ENCODE results near the gene DOK5.

Gene DOK5

GRCh38 chr20:54608943-54609342 lies 133.6 kb downstream of the DOK5 start:
- no peak for TF ChIP-seq POLR2A (IDR thresholded peaks at IDR 0.05; ENCODE audit: low read depth, low read length)
- no peak for DNase-seq (ENCODE audit: insufficient read length, low spot score)
- no peak for FAIRE-seq

- FAIRE-seq, result no peak
- DNase-seq (ENCODE audit: insufficient read length, low spot score), result no peak
- no peak for TF ChIP-seq POLR2A (IDR thresholded peaks at IDR 0.05; ENCODE audit: low read depth, low read length)
Measured at GRCh38 chr20:54611708-54612412, 136.5 kb downstream of the DOK5 start.

GRCh38 chr20:54618412-54618811 lies 143.0 kb downstream of the DOK5 start:
- TF ChIP-seq POLR2A (IDR thresholded peaks at IDR 0.05; ENCODE audit: low read depth, low read length), result no peak
- FAIRE-seq (no peak), DNase-seq (ENCODE audit: insufficient read length, low spot score) (no peak)

GRCh38 chr20:54619181-54619580 lies 143.8 kb downstream of the DOK5 start:
- no peak for FAIRE-seq
- DNase-seq (ENCODE audit: insufficient read length, low spot score), result no peak
- TF ChIP-seq POLR2A (IDR thresholded peaks at IDR 0.05; ENCODE audit: low read depth, low read length), result no peak

- no peak for DNase-seq (ENCODE audit: insufficient read length, low spot score)
- no peak for TF ChIP-seq POLR2A (IDR thresholded peaks at IDR 0.05; ENCODE audit: low read depth, low read length)
- no peak for FAIRE-seq
Measured at GRCh38 chr20:54619682-54620081, 144.3 kb downstream of the DOK5 start.

- no peak for FAIRE-seq
Measured at GRCh38 chr20:54620611-54621010, 145.2 kb downstream of the DOK5 start.

GRCh38 chr20:54622333-54623295 lies 147.2 kb downstream of the DOK5 start:
- FAIRE-seq (no peak), DNase-seq (ENCODE audit: insufficient read length, low spot score) (no peak)
- TF ChIP-seq POLR2A (IDR thresholded peaks at IDR 0.05; ENCODE audit: low read depth, low read length), result no peak

More at GRCh38 chr20:54620611-54621010, 145.2 kb downstream of the DOK5 start:
- no peak for DNase-seq (ENCODE audit: insufficient read length, low spot score)
- TF ChIP-seq POLR2A (IDR thresholded peaks at IDR 0.05; ENCODE audit: low read depth, low read length), result no peak

- DNase-seq (ENCODE audit: insufficient read length, low spot score), result no peak
- no peak for TF ChIP-seq POLR2A (IDR thresholded peaks at IDR 0.05; ENCODE audit: low read depth, low read length)
- FAIRE-seq, result no peak
Measured at GRCh38 chr20:54623991-54624569, 148.7 kb downstream of the DOK5 start.

GRCh38 chr20:54624706-54625390 lies 149.5 kb downstream of the DOK5 start:
- TF ChIP-seq POLR2A (IDR thresholded peaks at IDR 0.05; ENCODE audit: low read depth, low read length), result no peak
- FAIRE-seq (no peak), DNase-seq (ENCODE audit: insufficient read length, low spot score) (no peak)

GRCh38 chr20:54625497-54625896 lies 150.1 kb downstream of the DOK5 start:
- TF ChIP-seq POLR2A (IDR thresholded peaks at IDR 0.05; ENCODE audit: low read depth, low read length), result no peak
- no peak for FAIRE-seq

GRCh38 chr20:54626126-54626525 lies 150.7 kb downstream of the DOK5 start:
- DNase-seq (ENCODE audit: insufficient read length, low spot score) (no peak), FAIRE-seq (no peak)
- no peak for TF ChIP-seq POLR2A (IDR thresholded peaks at IDR 0.05; ENCODE audit: low read depth, low read length)

More at GRCh38 chr20:54625497-54625896, 150.1 kb downstream of the DOK5 start:
- no peak for DNase-seq (ENCODE audit: insufficient read length, low spot score)

- FAIRE-seq (no peak), DNase-seq (ENCODE audit: insufficient read length, low spot score) (no peak)
- no peak for TF ChIP-seq POLR2A (IDR thresholded peaks at IDR 0.05; ENCODE audit: low read depth, low read length)
Measured at GRCh38 chr20:54629632-54630031, 154.2 kb downstream of the DOK5 start.

GRCh38 chr20:54630582-54630981 lies 155.2 kb downstream of the DOK5 start:
- DNase-seq (ENCODE audit: insufficient read length, low spot score) (no peak), FAIRE-seq (no peak)
- TF ChIP-seq POLR2A (IDR thresholded peaks at IDR 0.05; ENCODE audit: low read depth, low read length), result no peak

- no peak for FAIRE-seq
- no peak for DNase-seq (ENCODE audit: insufficient read length, low spot score)
- no peak for TF ChIP-seq POLR2A (IDR thresholded peaks at IDR 0.05; ENCODE audit: low read depth, low read length)
Measured at GRCh38 chr20:54631059-54631458, 155.7 kb downstream of the DOK5 start.
